Nephron (organoid): ENCODE measurements around the gene OVCH2.

Experiments
- H3K27ac Mint-ChIP-seq, 3 experiments: 2 replicates each; pipeline ENCODE4 v1.8.0; 2020; ENCODE audit warnings: mixed read lengths in 3 of 3, mild to moderate bottlenecking in 2 of 3, moderate library complexity in 1 of 3
- H3K27me3 Mint-ChIP-seq: 2 replicates; pipeline ENCODE4 v1.8.0; 2021; ENCODE audit warnings: low read depth, mild to moderate bottlenecking, moderate library complexity, mixed read lengths
- H3K36me3 Mint-ChIP-seq: 2 replicates; pipeline ENCODE4 v1.8.0; 2020; ENCODE audit warnings: low read depth, mixed read lengths
- H3K4me1 Mint-ChIP-seq: 2 replicates; pipeline ENCODE4 v1.8.0; 2020; ENCODE audit warnings: mixed read lengths
- H3K4me3 Mint-ChIP-seq, 3 experiments: 2 replicates each; pipeline ENCODE4 v1.8.0; 2020; ENCODE audit warnings: mild to moderate bottlenecking in 3 of 3, mixed read lengths in 3 of 3, moderate library complexity in 2 of 3
- H3K9me3 Mint-ChIP-seq: 2 replicates; pipeline ENCODE4 v1.8.0; 2020; ENCODE audit warnings: mixed read lengths
- TF ChIP-seq, protein P1 (sequence below), 3 experiments: fragments of 200-600 bp; sonication (generic); IDR thresholded peaks; one replicate each; pipeline ENCODE4 v1.5.0; 2021; ENCODE audit warnings: antibody characterized with exemption in 3 of 3; ENCODE audit not compliant: unreplicated experiment in 3 of 3

Gene OVCH2

DNA sequence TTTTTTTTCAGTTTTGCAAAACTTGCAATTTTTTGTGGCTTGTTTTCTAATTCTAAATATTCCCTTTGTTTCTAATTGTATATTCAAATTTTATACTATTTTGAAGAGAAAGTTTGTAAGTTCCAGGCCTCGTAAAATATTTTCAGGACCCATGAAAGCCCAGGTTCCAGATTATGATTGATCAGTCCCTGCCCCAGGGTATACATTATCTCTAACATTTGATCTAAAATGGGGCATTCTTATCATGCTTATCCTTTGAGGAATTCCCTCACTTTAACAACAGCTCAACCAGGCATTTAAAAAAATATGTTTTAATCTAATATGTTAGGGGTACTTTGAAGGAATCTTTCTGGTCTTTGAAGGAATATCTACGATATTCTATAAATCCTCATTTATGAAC is 59.4 kb downstream of the OVCH2 start:
- Mint-ChIP-seq H3K36me3 (peaks cover 62% of the 10 kb centered on the region), H3K4me1 (no peaks in the 10 kb centered on the region), H3K4me3 (no peak overlapping the region), H3K9me3 (no peaks in the 10 kb centered on the region), H3K27me3 (no peaks in the 10 kb centered on the region), H3K27ac (no peak overlapping the region)
- TF ChIP-seq, protein P1, sequence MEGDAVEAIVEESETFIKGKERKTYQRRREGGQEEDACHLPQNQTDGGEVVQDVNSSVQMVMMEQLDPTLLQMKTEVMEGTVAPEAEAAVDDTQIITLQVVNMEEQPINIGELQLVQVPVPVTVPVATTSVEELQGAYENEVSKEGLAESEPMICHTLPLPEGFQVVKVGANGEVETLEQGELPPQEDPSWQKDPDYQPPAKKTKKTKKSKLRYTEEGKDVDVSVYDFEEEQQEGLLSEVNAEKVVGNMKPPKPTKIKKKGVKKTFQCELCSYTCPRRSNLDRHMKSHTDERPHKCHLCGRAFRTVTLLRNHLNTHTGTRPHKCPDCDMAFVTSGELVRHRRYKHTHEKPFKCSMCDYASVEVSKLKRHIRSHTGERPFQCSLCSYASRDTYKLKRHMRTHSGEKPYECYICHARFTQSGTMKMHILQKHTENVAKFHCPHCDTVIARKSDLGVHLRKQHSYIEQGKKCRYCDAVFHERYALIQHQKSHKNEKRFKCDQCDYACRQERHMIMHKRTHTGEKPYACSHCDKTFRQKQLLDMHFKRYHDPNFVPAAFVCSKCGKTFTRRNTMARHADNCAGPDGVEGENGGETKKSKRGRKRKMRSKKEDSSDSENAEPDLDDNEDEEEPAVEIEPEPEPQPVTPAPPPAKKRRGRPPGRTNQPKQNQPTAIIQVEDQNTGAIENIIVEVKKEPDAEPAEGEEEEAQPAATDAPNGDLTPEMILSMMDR (IDR thresholded peaks at IDR 0.05; ENCODE audit: unreplicated experiment in 3 of 3), result no peak

GRCh38 chr11:7645206-7645605 is 61.1 kb downstream of the OVCH2 start:
- Mint-ChIP-seq H3K4me1 (no peaks in the 10 kb centered on the region), H3K4me3 (no peak overlapping the region), H3K9me3 (no peaks in the 10 kb centered on the region), H3K36me3 (peaks cover 58% of the 10 kb centered on the region), H3K27ac (peak overlapping the region in 1 of 3 experiments; percentile 30), H3K27me3 (no peaks in the 10 kb centered on the region)
- TF ChIP-seq, protein P1 (IDR thresholded peaks at IDR 0.05; ENCODE audit: unreplicated experiment in 3 of 3), result no peak

DNA sequence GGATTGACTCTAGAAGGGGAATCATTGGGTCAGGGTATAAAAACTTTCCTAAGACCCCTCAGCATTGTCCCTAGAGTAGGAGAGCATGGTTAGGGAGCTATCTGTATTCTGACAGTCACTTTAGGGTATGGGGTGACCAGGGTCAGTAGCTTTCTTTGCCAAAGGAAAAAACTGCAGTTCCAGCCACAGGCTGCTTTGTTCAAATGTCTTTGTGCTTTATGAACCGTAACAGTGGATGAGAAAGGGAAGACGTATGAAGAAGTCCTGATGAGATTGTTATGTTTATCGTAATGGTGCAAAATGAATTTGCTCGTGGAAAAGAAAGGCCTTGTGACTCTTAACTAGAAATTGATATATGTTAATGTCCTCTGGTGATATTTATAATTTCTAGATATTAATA is 63.0 kb downstream of the OVCH2 start:
- Mint-ChIP-seq H3K4me3 (no peak overlapping the region), H3K27me3 (no peaks in the 10 kb centered on the region), H3K9me3 (no peaks in the 10 kb centered on the region), H3K36me3 (peaks cover 43% of the 10 kb centered on the region), H3K4me1 (peaks cover 7% of the 10 kb centered on the region), H3K27ac (peak overlapping the region in 1 of 3 experiments; percentile 54)
- TF ChIP-seq, protein P1 (IDR thresholded peaks at IDR 0.05; ENCODE audit: unreplicated experiment in 3 of 3), result no peak

- TF ChIP-seq, protein P1 (IDR thresholded peaks at IDR 0.05; ENCODE audit: unreplicated experiment in 3 of 3), result no peak
- Mint-ChIP-seq H3K27ac (no peak overlapping the region), H3K9me3 (no peaks in the 10 kb centered on the region), H3K27me3 (no peaks in the 10 kb centered on the region), H3K4me1 (peaks cover 7% of the 10 kb centered on the region), H3K36me3 (peaks cover 46% of the 10 kb centered on the region), H3K4me3 (no peak overlapping the region)
Measured at GRCh38 chr11:7642747-7643146, 63.5 kb downstream of the OVCH2 start.

DNA sequence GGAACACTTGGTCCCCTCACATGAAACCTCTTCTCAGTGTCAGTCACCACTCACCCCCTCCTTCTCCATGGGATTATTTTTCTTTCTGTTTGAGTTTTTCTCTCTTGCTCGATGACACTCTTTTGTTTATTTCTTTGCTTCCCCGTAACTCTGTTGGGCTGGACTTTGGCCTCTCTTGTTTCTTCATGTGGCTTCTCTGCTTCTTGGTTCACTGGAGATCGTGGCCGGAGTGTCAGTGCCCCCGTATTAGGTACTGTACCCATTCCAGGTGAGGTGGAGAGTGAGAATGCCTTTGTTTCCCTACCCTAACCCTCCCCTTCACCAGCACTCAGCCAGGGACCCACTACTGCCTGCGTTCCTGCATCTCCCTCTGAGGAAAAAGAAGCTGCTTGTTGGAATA is 65.5 kb downstream of the OVCH2 start:
- Mint-ChIP-seq H3K27ac (peak overlapping the region in 1 of 3 experiments; percentile 61), H3K9me3 (no peaks in the 10 kb centered on the region), H3K4me1 (peaks cover 7% of the 10 kb centered on the region), H3K4me3 (no peak overlapping the region), H3K27me3 (no peaks in the 10 kb centered on the region), H3K36me3 (peaks cover 60% of the 10 kb centered on the region)
- TF ChIP-seq, protein P1 (IDR thresholded peaks at IDR 0.05; ENCODE audit: unreplicated experiment in 3 of 3), result no peak

DNA sequence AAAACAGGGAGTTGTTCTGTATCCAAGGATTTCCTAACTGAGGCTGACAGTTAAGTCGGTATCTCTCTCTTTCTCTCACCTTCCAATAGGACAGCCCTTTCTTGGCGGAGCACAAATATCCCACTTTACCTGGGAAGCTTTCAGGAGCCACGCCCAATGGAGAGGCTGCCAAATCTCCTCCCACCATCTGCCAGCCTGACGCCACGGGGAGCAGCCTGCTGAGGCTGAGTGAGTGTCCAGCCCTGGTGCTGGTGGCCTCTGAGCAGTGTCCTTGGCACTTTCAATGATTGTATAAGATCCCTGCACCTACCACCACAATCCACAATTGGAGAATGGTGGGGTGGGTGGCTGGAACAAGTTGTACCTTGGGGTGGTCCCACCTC is 66.6 kb downstream of the OVCH2 start:
- TF ChIP-seq, protein P1 (IDR thresholded peaks at IDR 0.05; ENCODE audit: unreplicated experiment in 3 of 3), result no peak
- Mint-ChIP-seq H3K27me3 (no peaks in the 10 kb centered on the region), H3K4me1 (peaks cover 7% of the 10 kb centered on the region), H3K27ac (no peak overlapping the region), H3K9me3 (no peaks in the 10 kb centered on the region), H3K4me3 (no peak overlapping the region), H3K36me3 (peaks cover 62% of the 10 kb centered on the region)
